HEK293 (cell line): ENCODE data around the gene AKAP17A.

Source experiments
- CTCF ChIA-PET: fragments of 350-600 bp; formaldehyde crosslinking; extraction: SDS; loops from one replicate; lab custom pipeline; 2021; ENCODE audit warnings: antibody characterized with exemption; lab: Yijun Ruan, JAX
- POLR2A ChIA-PET: fragments of 300-600 bp; formaldehyde crosslinking; extraction: SDS; loops from one replicate; lab custom pipeline; 2020; ENCODE audit warnings: antibody characterized with exemption, inconsistent platforms; lab: Yijun Ruan, JAX
- H3K27ac ChIP-seq: fragments of 200-500 bp; sonication (Bioruptor generic); 2 replicates; pipeline ENCODE4 v1.5.1; 2014; ENCODE audit warnings: low read depth, low read length, control low read depth, inconsistent platforms; ENCODE audit errors: extremely low read depth
- H3K36me3 ChIP-seq, 2 experiments: fragments of 200-500 bp in 1 of 2; sonication (Bioruptor generic) in 1 of 2; 1 replicate in 1 of 2; 2 replicates in 1 of 2; pipeline ENCODE4 v1.5.1; 2014 to 2017; ENCODE audit warnings: inconsistent platforms in 2 of 2, low read length in 2 of 2; ENCODE audit not compliant: control insufficient read depth in 2 of 2, insufficient read depth in 1 of 2
- H3K4me1 ChIP-seq: fragments of 200-500 bp; sonication (Bioruptor generic); 2 replicates; pipeline ENCODE4 v1.5.1; 2014; ENCODE audit warnings: mild to moderate bottlenecking, low read length, inconsistent platforms; ENCODE audit not compliant: control insufficient read depth, insufficient read depth
- H3K4me3 ChIP-seq: 2 replicates; pipeline ENCODE4 v1.5.1; 2011; ENCODE audit warnings: low read depth, mild to moderate bottlenecking, control low read depth, low read length, moderate library complexity
- H3K9me3 ChIP-seq: fragments of 200-500 bp; sonication (Bioruptor generic); 2 replicates; pipeline ENCODE4 v1.5.1; 2014; ENCODE audit warnings: low read depth, low read length, inconsistent platforms; ENCODE audit not compliant: control insufficient read depth, insufficient read depth
- CTCF ChIP-seq: fragments of 450-650 bp; formaldehyde crosslinking; IDR thresholded peaks from 2 replicates; pipeline ENCODE4 v1.5.1; 2016; ENCODE audit warnings: missing biosample characterization, missing genetic modification characterization
- GFI1B ChIP-seq: fragments of 450-650 bp; formaldehyde crosslinking; IDR thresholded peaks from 2 replicates; pipeline ENCODE4 v1.5.1; 2016; ENCODE audit warnings: missing biosample characterization, missing genetic modification characterization
- IKZF3 ChIP-seq: fragments of 450-650 bp; IDR thresholded peaks from 2 replicates; pipeline ENCODE4 v1.5.0; 2018; ENCODE audit warnings: missing biosample characterization, mild to moderate bottlenecking, missing genetic modification characterization, moderate library complexity
- KLF17 ChIP-seq: fragments of 450-650 bp; formaldehyde crosslinking; IDR thresholded peaks from 2 replicates; pipeline ENCODE4 v1.5.1; 2016; ENCODE audit warnings: missing biosample characterization, missing genetic modification characterization
- SETDB1 ChIP-seq: IDR thresholded peaks from one replicate; pipeline ENCODE4 v1.6.1; 2017; ENCODE audit warnings: mild to moderate bottlenecking, low read length, moderate library complexity, mixed read lengths; ENCODE audit not compliant: insufficient read length
- TCF7L2 ChIP-seq: IDR thresholded peaks from 2 replicates; pipeline ENCODE4 v1.6.1; 2011; ENCODE audit warnings: low read depth, mild to moderate bottlenecking, inconsistent platforms, low read length, moderate library complexity, borderline replicate concordance
- YY1 ChIP-seq: fragments of 450-650 bp; formaldehyde crosslinking; IDR thresholded peaks from 2 replicates; pipeline ENCODE4 v1.5.1; 2018; ENCODE audit warnings: missing biosample characterization, missing genetic modification characterization
- ZBTB17 ChIP-seq: fragments of 450-650 bp; formaldehyde crosslinking; IDR thresholded peaks from 2 replicates; pipeline ENCODE4 v1.5.1; 2016; ENCODE audit warnings: missing biosample characterization, missing genetic modification characterization
- ZFP3 ChIP-seq: fragments of 450-650 bp; formaldehyde crosslinking; IDR thresholded peaks from 2 replicates; pipeline ENCODE4 v1.5.1; 2016; ENCODE audit warnings: low read depth, missing biosample characterization, missing genetic modification characterization
- ZIC2 ChIP-seq: fragments of 450-650 bp; formaldehyde crosslinking; IDR thresholded peaks from 2 replicates; pipeline ENCODE4 v1.5.1; 2016; ENCODE audit warnings: missing biosample characterization, missing genetic modification characterization
- ZNF239 ChIP-seq: fragments of 450-650 bp; formaldehyde crosslinking; IDR thresholded peaks from 2 replicates; pipeline ENCODE4 v1.5.1; 2016; ENCODE audit warnings: missing biosample characterization, missing genetic modification characterization
- ZNF366 ChIP-seq: fragments of 450-650 bp; formaldehyde crosslinking; conservative IDR thresholded peaks from 2 replicates; pipeline ENCODE4 v1.5.1; 2016; ENCODE audit warnings: missing biosample characterization, missing genetic modification characterization
- ZNF48 ChIP-seq: fragments of 450-650 bp; formaldehyde crosslinking; IDR thresholded peaks from 2 replicates; pipeline ENCODE4 v1.5.1; 2016; ENCODE audit warnings: missing biosample characterization, missing genetic modification characterization
- ZNF514 ChIP-seq: fragments of 450-650 bp; formaldehyde crosslinking; IDR thresholded peaks from 2 replicates; pipeline ENCODE4 v1.5.1; 2016; ENCODE audit warnings: missing biosample characterization, missing genetic modification characterization
- ZNF518A ChIP-seq: fragments of 450-650 bp; formaldehyde crosslinking; conservative IDR thresholded peaks from 2 replicates; pipeline ENCODE4 v1.5.1; 2016; ENCODE audit warnings: low read depth, missing biosample characterization, missing genetic modification characterization
- ZNF529 ChIP-seq: fragments of 450-650 bp; formaldehyde crosslinking; IDR thresholded peaks from 2 replicates; pipeline ENCODE4 v1.5.1; 2017; ENCODE audit warnings: missing genetic modification characterization, missing biosample characterization; ENCODE audit not compliant: insufficient replicate concordance
- ZNF560 ChIP-seq: fragments of 450-650 bp; formaldehyde crosslinking; IDR thresholded peaks from 2 replicates; pipeline ENCODE4 v1.5.1; 2017; ENCODE audit warnings: missing biosample characterization, missing genetic modification characterization, borderline replicate concordance
- ZNF580 ChIP-seq: fragments of 450-650 bp; formaldehyde crosslinking; IDR thresholded peaks from 2 replicates; pipeline ENCODE4 v1.5.1; 2016; ENCODE audit warnings: missing biosample characterization, missing genetic modification characterization
- ZNF610 ChIP-seq: fragments of 450-650 bp; formaldehyde crosslinking; IDR thresholded peaks from 2 replicates; pipeline ENCODE4 v1.5.1; 2016; ENCODE audit warnings: missing biosample characterization, missing genetic modification characterization, borderline replicate concordance
- ZSCAN4 ChIP-seq: fragments of 450-650 bp; formaldehyde crosslinking; IDR thresholded peaks from 2 replicates; pipeline ENCODE4 v1.5.1; 2017; ENCODE audit warnings: missing biosample characterization, missing genetic modification characterization
- ZSCAN5A ChIP-seq: fragments of 450-650 bp; formaldehyde crosslinking; IDR thresholded peaks from 2 replicates; pipeline ENCODE4 v1.5.1; 2016; ENCODE audit warnings: missing biosample characterization, missing genetic modification characterization

AKAP17A gene

GRCh38 chrX:1576201-1576992 is 15.0 kb upstream of the AKAP17A start:
- H3K27ac ChIP-seq = no peak overlapping the region
- ChIA-PET POLR2A (no interaction called here), CTCF (no interaction called here)
- no peak overlapping the region for H3K4me3 ChIP-seq
- no peaks in the 10 kb centered on the region for H3K36me3 ChIP-seq
- no peaks in the 10 kb centered on the region for H3K9me3 ChIP-seq
- TF ChIP-seq ZSCAN4 (tag by site-specific recombination) = no peak
- TF ChIP-seq GFI1B (tag by site-specific recombination) = no peak
- TF ChIP-seq YY1 = no peak
- no peak for TF ChIP-seq ZIC2 (tag by site-specific recombination)
- TF ChIP-seq ZSCAN5A (tag by site-specific recombination) = no peak
- TF ChIP-seq ZNF610 (tag by site-specific recombination) = no peak
- TF ChIP-seq ZNF529 = no peak
- TF ChIP-seq ZNF48 = no peak
- TF ChIP-seq ZNF518A (tag by site-specific recombination) = no peak
- TF ChIP-seq ZNF239 (tag by site-specific recombination) = no peak
- no peak for TF ChIP-seq ZNF580 (tag by site-specific recombination)
- TF ChIP-seq CTCF (tag by site-specific recombination) = no peak
- TF ChIP-seq ZNF514 (tag by site-specific recombination) = no peak
- TF ChIP-seq IKZF3 (tag by site-specific recombination) = no peak
- H3K4me1 ChIP-seq = no peaks in the 10 kb centered on the region

- CTCF ChIA-PET = no interaction called here
- Histone ChIP-seq H3K27ac (no peak overlapping the region), H3K9me3 (no peaks in the 10 kb centered on the region), H3K4me3 (no peak overlapping the region), H3K36me3 (no peaks in the 10 kb centered on the region), H3K4me1 (no peaks in the 10 kb centered on the region)
- POLR2A ChIA-PET = no interaction called here
- no peak for TF ChIP-seq KLF17 (tag by site-specific recombination)
- peak; percentile 69; the same call in 1 of the 2 replicates for TF ChIP-seq ZNF366 (tag by site-specific recombination)
- TF ChIP-seq TCF7L2 = no peak
- TF ChIP-seq ZNF560 (tag by site-specific recombination) = 0 out of 2 replicates have a peak, but pooled peaks have one; percentile 6
- peak; percentile 72 for TF ChIP-seq ZBTB17 (tag by site-specific recombination)
- no peak for TF ChIP-seq SETDB1
- no peak for TF ChIP-seq ZFP3
- TF ChIP-seq IKZF3 (tag by site-specific recombination) = no peak
These were observed 13.6 kb upstream of the AKAP17A start for GRCh38 chrX:1577845-1578244.
